Fibroblast of villous mesenchyme (primary cell): ENCODE measurements around the gene MYOD1. TPM values are rescaled to one million over a fixed set of nuclear protein-coding genes. Genes with fewer than 3 reads are reported as not detected.

Experiments used
- DNase-seq: peaks from one replicate; pipeline ENCODE4 v3.0.0-alpha.2; 2010; ENCODE audit warnings: low read depth
- H3K4me3 ChIP-seq: 2 replicates; pipeline ENCODE4 v1.5.1; 2011; ENCODE audit warnings: low read depth, mild to moderate bottlenecking, low read length
- total RNA-seq: library from RNA; depleted of rRNA; stranded (reverse); fragments of >200 nt; gene quantifications from 2 replicates; pipeline ENCODE4 v1.2.3, GENCODE V29; 2012
- TF ChIP-seq, protein P1 (sequence below): IDR thresholded peaks from 2 replicates; pipeline ENCODE4 v1.5.1; 2012; ENCODE audit warnings: low read depth, mild to moderate bottlenecking, low read length; ENCODE audit not compliant: insufficient read depth

MYOD1 gene
- total RNA-seq, 1 donor = under 0.01 TPM

DNA sequence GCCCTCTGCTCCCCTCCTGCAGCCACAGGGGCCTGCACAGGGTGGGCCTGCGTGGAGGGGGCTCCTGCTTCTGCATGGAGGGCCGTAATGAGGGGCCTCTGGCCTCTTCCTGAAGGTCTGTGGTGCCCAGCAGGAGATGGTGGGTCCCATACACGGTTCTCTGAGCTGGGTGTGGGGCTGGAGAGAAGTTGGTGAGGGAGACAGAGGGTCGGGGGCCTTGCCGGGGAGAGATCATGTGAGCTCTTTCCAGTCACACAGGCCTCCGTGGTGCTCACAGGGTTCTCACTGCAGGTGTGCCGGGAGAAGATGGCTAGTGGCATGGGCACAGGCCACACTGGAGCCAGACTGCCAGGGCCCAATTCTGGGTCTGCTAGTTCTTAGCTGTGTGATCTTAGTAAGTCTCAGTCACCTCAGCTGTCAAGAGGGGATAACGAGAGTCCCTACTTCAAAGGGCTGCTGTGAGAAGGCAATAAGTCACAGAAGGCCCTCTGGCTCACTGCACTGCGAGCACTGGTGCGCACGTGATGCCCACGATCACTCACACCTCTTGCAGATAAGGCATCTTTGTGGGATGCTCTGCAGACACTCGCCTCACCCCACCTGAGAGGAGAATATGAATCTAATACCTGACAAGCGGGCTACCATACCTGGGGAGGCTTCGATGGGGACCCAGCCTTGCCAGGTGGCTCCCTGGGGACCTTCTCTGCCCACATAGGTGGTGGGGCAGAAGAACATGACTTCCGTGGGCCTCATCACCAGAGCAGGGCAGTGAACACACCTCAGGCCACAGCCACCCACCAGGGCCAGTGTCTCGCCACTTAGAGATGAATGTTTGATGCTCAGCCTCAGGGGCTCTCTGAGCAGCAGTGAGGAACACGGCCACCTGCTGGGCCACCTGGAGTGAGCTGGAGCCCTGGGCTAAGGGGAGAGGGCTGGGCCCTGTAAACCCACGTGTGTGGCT, 29.7 kb downstream of the MYOD1 start:
- DNase-seq = no peak
- TF ChIP-seq, protein P1, sequence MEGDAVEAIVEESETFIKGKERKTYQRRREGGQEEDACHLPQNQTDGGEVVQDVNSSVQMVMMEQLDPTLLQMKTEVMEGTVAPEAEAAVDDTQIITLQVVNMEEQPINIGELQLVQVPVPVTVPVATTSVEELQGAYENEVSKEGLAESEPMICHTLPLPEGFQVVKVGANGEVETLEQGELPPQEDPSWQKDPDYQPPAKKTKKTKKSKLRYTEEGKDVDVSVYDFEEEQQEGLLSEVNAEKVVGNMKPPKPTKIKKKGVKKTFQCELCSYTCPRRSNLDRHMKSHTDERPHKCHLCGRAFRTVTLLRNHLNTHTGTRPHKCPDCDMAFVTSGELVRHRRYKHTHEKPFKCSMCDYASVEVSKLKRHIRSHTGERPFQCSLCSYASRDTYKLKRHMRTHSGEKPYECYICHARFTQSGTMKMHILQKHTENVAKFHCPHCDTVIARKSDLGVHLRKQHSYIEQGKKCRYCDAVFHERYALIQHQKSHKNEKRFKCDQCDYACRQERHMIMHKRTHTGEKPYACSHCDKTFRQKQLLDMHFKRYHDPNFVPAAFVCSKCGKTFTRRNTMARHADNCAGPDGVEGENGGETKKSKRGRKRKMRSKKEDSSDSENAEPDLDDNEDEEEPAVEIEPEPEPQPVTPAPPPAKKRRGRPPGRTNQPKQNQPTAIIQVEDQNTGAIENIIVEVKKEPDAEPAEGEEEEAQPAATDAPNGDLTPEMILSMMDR = no peak
- H3K4me3 ChIP-seq = no peak overlapping the region

DNA sequence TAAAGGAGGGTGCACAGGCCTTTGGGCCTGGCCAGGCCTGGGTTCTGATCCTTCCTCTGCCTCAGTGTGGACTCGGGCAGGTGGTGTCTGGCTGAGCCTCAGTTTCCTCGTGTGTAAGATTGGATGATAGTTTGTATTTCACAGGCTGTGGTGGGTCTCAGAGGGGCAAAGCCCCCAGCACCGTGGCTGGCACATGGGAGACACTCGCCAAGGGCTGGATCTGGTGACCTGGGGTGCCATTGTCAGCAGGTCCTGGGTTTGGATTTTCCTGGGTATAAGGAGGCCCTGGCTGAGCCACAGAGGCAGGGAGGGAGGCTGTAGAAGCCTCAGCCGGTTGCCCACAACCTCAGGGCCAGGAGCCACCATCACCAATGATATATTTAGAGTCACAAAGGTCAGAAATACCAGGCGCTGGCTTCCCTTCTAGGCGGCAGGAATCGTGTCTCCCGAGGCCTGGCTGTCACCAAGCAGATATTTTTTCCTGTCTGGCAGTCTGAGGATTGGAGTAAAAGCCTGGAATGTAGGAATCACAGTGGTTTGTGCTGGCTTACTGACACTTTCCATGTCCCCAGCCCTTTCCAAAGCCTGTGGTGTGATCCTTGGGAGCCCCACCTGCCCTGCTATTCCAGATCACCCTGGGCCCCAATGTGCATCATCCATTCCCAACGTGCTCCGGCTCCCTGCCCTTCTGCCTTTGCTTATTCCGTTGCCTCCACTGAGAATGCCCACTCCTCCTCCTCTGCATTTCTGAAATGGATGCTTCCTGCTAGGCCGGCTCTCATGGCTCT, 30.8 kb downstream of the MYOD1 start:
- no peak overlapping the region for H3K4me3 ChIP-seq
- no peak for DNase-seq
- TF ChIP-seq, protein P1 = no peak

DNA sequence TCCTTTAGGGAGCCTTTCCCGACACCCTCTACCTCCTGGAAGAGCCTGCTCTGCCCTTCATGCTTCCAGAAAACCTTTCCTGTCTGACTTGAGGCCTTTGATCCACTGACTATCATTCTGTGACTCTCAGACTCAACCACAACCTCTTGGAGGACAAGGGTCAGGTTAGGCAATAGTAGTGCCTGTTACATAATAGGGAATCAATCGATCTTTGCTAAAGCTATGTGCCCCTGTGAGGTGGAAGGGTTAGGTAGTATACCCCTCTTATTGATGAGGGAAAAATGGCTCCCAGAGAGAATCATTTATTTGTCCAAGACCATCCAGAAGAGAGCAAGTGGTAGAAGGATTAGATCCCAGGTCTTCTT, 31.4 kb downstream of the MYOD1 start:
- TF ChIP-seq, protein P1 = no peak
- no peak overlapping the region for H3K4me3 ChIP-seq
- no peak for DNase-seq

DNA sequence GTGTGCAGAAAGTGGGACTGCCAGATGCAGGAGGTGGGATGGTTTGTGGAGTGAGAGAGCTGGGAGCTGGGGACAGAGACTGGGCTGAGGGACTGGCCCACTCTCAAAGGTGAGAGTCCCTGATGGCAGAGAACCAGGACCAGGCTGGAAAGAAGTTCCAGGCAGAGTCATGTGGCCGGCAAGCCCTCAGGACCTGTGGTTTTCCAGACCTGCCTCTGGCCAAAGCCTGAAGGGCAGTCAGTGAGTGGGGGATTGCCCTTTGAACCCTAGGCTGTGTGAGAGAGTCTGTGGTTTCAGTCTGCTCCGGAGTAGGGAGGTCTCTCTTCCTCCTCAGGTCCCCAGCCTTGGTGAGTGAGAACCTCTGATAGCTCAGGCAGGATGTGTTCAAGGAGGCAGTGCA, 32.2 kb downstream of the MYOD1 start:
- no peak overlapping the region for H3K4me3 ChIP-seq
- no peak for DNase-seq
- TF ChIP-seq, protein P1 = no peak

DNA sequence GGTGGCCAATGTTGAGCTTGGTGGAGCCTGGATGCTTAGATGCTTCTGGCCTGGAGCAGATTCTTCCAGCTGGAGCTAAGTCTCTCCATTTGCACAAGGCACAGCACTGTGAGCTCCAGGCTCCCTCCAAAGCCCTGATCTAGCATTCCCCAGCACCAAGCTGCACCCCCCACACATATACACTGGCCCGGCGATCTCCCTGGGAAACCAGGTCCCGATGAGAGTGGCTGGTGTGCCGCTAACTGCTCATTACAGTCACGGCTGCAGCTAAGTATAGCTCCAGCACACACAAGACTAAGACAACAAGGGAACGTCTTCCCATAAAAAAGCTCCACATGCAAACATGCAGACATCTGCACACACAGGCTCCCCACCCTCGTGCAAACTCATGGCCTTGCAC, 32.8 kb downstream of the MYOD1 start:
- DNase-seq = no peak
- TF ChIP-seq, protein P1 = no peak

DNA sequence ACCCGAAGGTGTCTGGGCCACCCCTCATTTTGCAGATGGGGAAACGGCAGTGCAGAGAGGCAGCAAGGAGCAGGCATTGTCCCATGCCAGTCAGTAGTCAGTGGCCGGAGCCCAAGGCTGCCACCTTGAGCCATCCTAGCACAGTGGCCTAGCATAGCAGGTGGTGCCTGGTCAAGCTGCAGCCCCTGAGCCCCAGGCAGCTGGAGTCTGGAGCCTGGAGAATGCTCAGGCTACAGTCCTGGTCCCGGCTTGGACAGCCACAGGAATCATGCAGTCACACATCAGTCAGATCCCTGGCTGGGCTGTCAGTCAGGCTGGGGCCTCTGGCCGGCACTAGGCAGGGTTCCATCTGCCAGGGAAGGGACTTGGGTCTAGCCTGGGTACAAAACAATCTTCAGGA, 33.8 kb downstream of the MYOD1 start:
- H3K4me3 ChIP-seq = no peak overlapping the region
- TF ChIP-seq, protein P1 = no peak
- no peak for DNase-seq

More for the DNA sequence above, 32.8 kb downstream of the MYOD1 start:
- H3K4me3 ChIP-seq = no peak overlapping the region
